ENCODE data around the gene RMND1. TPM values are rescaled to one million over a fixed set of nuclear protein-coding genes. Genes with fewer than 3 reads are reported as not detected.

RMND1 gene
- 10 to 100 TPM; 22.6 to 23.0 TPM for total RNA-seq

- intact Hi-C loops (cut with micrococcal nuclease), result loop anchor here (1.0 to 10.0 kb wide), 9 partner anchors 25 to 1531 kb away; partner anchors contain the start of genes FBXO5 and MTHFD1L
- POLR2A ChIA-PET, result interaction anchor here (0.7 to 2.9 kb wide), 7 partner anchors 11 to 849 kb away, joined by 3 to 16 read pairs (median 4); no protein-coding TSS in a partner anchor
- Mint-ChIP-seq H3K4me1 (ENCODE audit: low read depth) (peaks cover 29% of the 10 kb centered on the region), H3K27me3 (peaks cover 3% of the 10 kb centered on the region), H3K27ac (peak within 1 kb of the TSS; percentile 78), H3K36me3 (peaks cover 6% of the 10 kb centered on the region), H3K4me3 (peak within 1 kb of the TSS; percentile 94), H3K9me3 (no peaks in the 10 kb centered on the region)
- peak; percentile 100 for DNase-seq
- CTCF ChIA-PET, result interaction anchor here (0.8 to 2.0 kb wide), 5 partner anchors 10 to 117 kb away, joined by 3 to 9 read pairs (median 4); no protein-coding TSS in a partner anchor
These were observed at the start of gene RMND1 for GRCh38 chr6:151451950-151452749. Gene RMND1 (minus strand): TSS chr6:151452126. CDS start chr6:151445811, 6,315 bp downstream.

- Mint-ChIP-seq H3K36me3 (no peaks in the 10 kb centered on the region), H3K4me3 (no peak overlapping the region), H3K4me1 (ENCODE audit: low read depth) (peaks cover 10% of the 10 kb centered on the region), H3K27ac (no peak overlapping the region), H3K9me3 (no peaks in the 10 kb centered on the region), H3K27me3 (peaks cover 18% of the 10 kb centered on the region)
- CTCF ChIA-PET, result no interaction called here
- POLR2A ChIA-PET, result no interaction called here
- no peak for DNase-seq
- intact Hi-C loops (cut with micrococcal nuclease), result loop anchor here (2.0 kb wide), 1 partner anchor 67 kb away; no protein-coding TSS in a partner anchor
These were observed 47.6 kb upstream of the RMND1 start for GRCh38 chr6:151499551-151499950.

GRCh38 chr6:151498327-151498726, 46.4 kb upstream of the RMND1 start:
- ChIA-PET POLR2A (no interaction called here), CTCF (no interaction called here)
- intact Hi-C loops (cut with micrococcal nuclease), result loop anchor here (2.0 kb wide), 1 partner anchor 68 kb away; no protein-coding TSS in a partner anchor

GRCh38 chr6:151497905-151498304, 46.0 kb upstream of the RMND1 start:
- Mint-ChIP-seq H3K27ac (no peak overlapping the region), H3K4me3 (no peak overlapping the region), H3K36me3 (no peaks in the 10 kb centered on the region), H3K4me1 (ENCODE audit: low read depth) (peaks cover 17% of the 10 kb centered on the region), H3K27me3 (peaks cover 29% of the 10 kb centered on the region), H3K9me3 (no peaks in the 10 kb centered on the region)
- no peak for DNase-seq
- POLR2A ChIA-PET, result no interaction called here
- CTCF ChIA-PET, result no interaction called here
- intact Hi-C loops (cut with micrococcal nuclease), result loop anchor here (2.0 kb wide), 1 partner anchor 69 kb away; no protein-coding TSS in a partner anchor

More at GRCh38 chr6:151498327-151498726, 46.4 kb upstream of the RMND1 start:
- DNase-seq, result no peak
- Mint-ChIP-seq H3K36me3 (no peaks in the 10 kb centered on the region), H3K4me3 (no peak overlapping the region), H3K4me1 (ENCODE audit: low read depth) (peaks cover 17% of the 10 kb centered on the region), H3K27me3 (peaks cover 24% of the 10 kb centered on the region), H3K27ac (no peak overlapping the region), H3K9me3 (no peaks in the 10 kb centered on the region)

GRCh38 chr6:151495380-151495779, 43.5 kb upstream of the RMND1 start:
- H3K27me3 Mint-ChIP-seq, result peaks cover 34% of the 10 kb centered on the region
- H3K9me3 Mint-ChIP-seq, result no peaks in the 10 kb centered on the region
- H3K4me1 Mint-ChIP-seq (ENCODE audit: low read depth), result peaks cover 17% of the 10 kb centered on the region
- intact Hi-C loops (cut with micrococcal nuclease), result no loop called here
- DNase-seq, result no peak
- CTCF ChIA-PET, result no interaction called here
- POLR2A ChIA-PET, result no interaction called here
- no peaks in the 10 kb centered on the region for H3K36me3 Mint-ChIP-seq
- H3K4me3 Mint-ChIP-seq, result no peak overlapping the region
- H3K27ac Mint-ChIP-seq, result no peak overlapping the region

- peak overlapping the region; percentile 71 for H3K4me3 Mint-ChIP-seq
- H3K4me1 Mint-ChIP-seq (ENCODE audit: low read depth), result peaks cover 17% of the 10 kb centered on the region
- DNase-seq, result no peak
- ChIA-PET POLR2A (no interaction called here), CTCF (no interaction called here)
- intact Hi-C loops (cut with micrococcal nuclease), result no loop called here
- no peak overlapping the region for H3K27ac Mint-ChIP-seq
- H3K36me3 Mint-ChIP-seq, result no peaks in the 10 kb centered on the region
- H3K27me3 Mint-ChIP-seq, result peaks cover 34% of the 10 kb centered on the region
- no peaks in the 10 kb centered on the region for H3K9me3 Mint-ChIP-seq
These were observed 43.0 kb upstream of the RMND1 start for GRCh38 chr6:151494936-151495320.

GRCh38 chr6:151494235-151494935, 42.5 kb upstream of the RMND1 start:
- intact Hi-C loops (cut with micrococcal nuclease), result no loop called here
- H3K4me1 Mint-ChIP-seq (ENCODE audit: low read depth), result peaks cover 17% of the 10 kb centered on the region
- no peaks in the 10 kb centered on the region for H3K9me3 Mint-ChIP-seq
- peak overlapping the region; percentile 71 for H3K4me3 Mint-ChIP-seq
- H3K36me3 Mint-ChIP-seq, result no peaks in the 10 kb centered on the region
- ChIA-PET CTCF (no interaction called here), POLR2A (no interaction called here)
- H3K27ac Mint-ChIP-seq, result no peak overlapping the region
- H3K27me3 Mint-ChIP-seq, result peaks cover 34% of the 10 kb centered on the region
- peak; percentile 50 for DNase-seq

GRCh38 chr6:151493804-151494234, 41.9 kb upstream of the RMND1 start, which contains the start of gene CCDC170:
Gene CCDC170 (plus strand): TSS chr6:151494017. CDS start chr6:151494129, 112 bp downstream.
- H3K9me3 Mint-ChIP-seq, result no peaks in the 10 kb centered on the region
- no peaks in the 10 kb centered on the region for H3K36me3 Mint-ChIP-seq
- intact Hi-C loops (cut with micrococcal nuclease), result loop anchor here (1.0 kb wide), 1 partner anchor 9 kb away; no protein-coding TSS in a partner anchor
- POLR2A ChIA-PET, result no interaction called here
- H3K27me3 Mint-ChIP-seq, result peaks cover 34% of the 10 kb centered on the region
- no peak within 1 kb of the TSS for H3K27ac Mint-ChIP-seq
- peak within 1 kb of the TSS; percentile 71 for H3K4me3 Mint-ChIP-seq
- peak; percentile 32 for DNase-seq
- H3K4me1 Mint-ChIP-seq (ENCODE audit: low read depth), result peaks cover 17% of the 10 kb centered on the region
- CTCF ChIA-PET, result no interaction called here

GRCh38 chr6:151493161-151493803, 41.4 kb upstream of the RMND1 start:
- Mint-ChIP-seq H3K4me3 (peak overlapping the region; percentile 31), H3K27ac (no peak overlapping the region), H3K4me1 (ENCODE audit: low read depth) (peaks cover 13% of the 10 kb centered on the region), H3K36me3 (no peaks in the 10 kb centered on the region), H3K9me3 (no peaks in the 10 kb centered on the region), H3K27me3 (peaks cover 33% of the 10 kb centered on the region)
- intact Hi-C loops (cut with micrococcal nuclease), result loop anchor here (1.0 kb wide), 1 partner anchor 8 kb away; no protein-coding TSS in a partner anchor
- ChIA-PET CTCF (no interaction called here), POLR2A (no interaction called here)
- no peak for DNase-seq

GRCh38 chr6:151490996-151491395, 39.1 kb upstream of the RMND1 start:
- peaks cover 32% of the 10 kb centered on the region for H3K27me3 Mint-ChIP-seq
- no peaks in the 10 kb centered on the region for H3K9me3 Mint-ChIP-seq
- H3K27ac Mint-ChIP-seq, result no peak overlapping the region
- H3K4me1 Mint-ChIP-seq (ENCODE audit: low read depth), result peaks cover 12% of the 10 kb centered on the region
- POLR2A ChIA-PET, result no interaction called here
- H3K4me3 Mint-ChIP-seq, result no peak overlapping the region
- CTCF ChIA-PET, result interaction anchor here (0.7 kb wide), 1 partner anchor 24 kb away, joined by 3 read pairs; no protein-coding TSS in a partner anchor
- intact Hi-C loops (cut with micrococcal nuclease), result no loop called here
- no peaks in the 10 kb centered on the region for H3K36me3 Mint-ChIP-seq
- no peak for DNase-seq

GRCh38 chr6:151488226-151488625, 36.3 kb upstream of the RMND1 start:
- Mint-ChIP-seq H3K4me1 (ENCODE audit: low read depth) (peaks cover 3% of the 10 kb centered on the region), H3K27ac (no peak overlapping the region), H3K9me3 (no peaks in the 10 kb centered on the region), H3K36me3 (no peaks in the 10 kb centered on the region), H3K27me3 (peaks cover 11% of the 10 kb centered on the region), H3K4me3 (no peak overlapping the region)
- no peak for DNase-seq
- intact Hi-C loops (cut with micrococcal nuclease), result no loop called here
- ChIA-PET POLR2A (no interaction called here), CTCF (no interaction called here)

- ChIA-PET POLR2A (no interaction called here), CTCF (interaction anchor here (1.4 kb wide), 1 partner anchor 9 kb away, joined by 3 read pairs; no protein-coding TSS in a partner anchor)
- Mint-ChIP-seq H3K27me3 (no peaks in the 10 kb centered on the region), H3K36me3 (no peaks in the 10 kb centered on the region), H3K27ac (no peak overlapping the region), H3K9me3 (no peaks in the 10 kb centered on the region), H3K4me1 (ENCODE audit: low read depth) (peaks cover 22% of the 10 kb centered on the region), H3K4me3 (no peak overlapping the region)
- intact Hi-C loops (cut with micrococcal nuclease), result no loop called here
- DNase-seq, result no peak
These were observed 32.1 kb upstream of the RMND1 start for GRCh38 chr6:151483994-151484393.

Measured in activated CD4-positive, alpha-beta memory T cell treated with anti-CD3 and anti-CD28 coated beads for 36 hours (primary cell).